G401.6 (cell line): Measurements from ENCODE around the gene PEA15.

Source experiments
- FAIRE-seq: peaks from 2 replicates; lab custom pipeline; 2012; peaks lifted over from hg19 to GRCh38; lab: Jason Lieb, UNC

The PEA15 gene

GRCh38 chr1:160205242-160206035 is at the start of gene PEA15:
Gene PEA15 (plus strand): TSS chr1:160205384. CDS start chr1:160211545, 6,161 bp downstream.
- FAIRE-seq = no peak

GRCh38 chr1:160156361-160156760 is 48.8 kb upstream of the PEA15 start:
- FAIRE-seq = no peak

- no peak for FAIRE-seq
Measured at GRCh38 chr1:160157174-160157573, 48.0 kb upstream of the PEA15 start.

GRCh38 chr1:160158031-160158430 is 47.2 kb upstream of the PEA15 start:
- FAIRE-seq = no peak

- no peak for FAIRE-seq
Measured at GRCh38 chr1:160158534-160158933, 46.6 kb upstream of the PEA15 start.

GRCh38 chr1:160159846-160160245 is 45.3 kb upstream of the PEA15 start:
- no peak for FAIRE-seq

GRCh38 chr1:160161965-160162705 is 43.0 kb upstream of the PEA15 start:
- no peak for FAIRE-seq

- no peak for FAIRE-seq
Measured at GRCh38 chr1:160162931-160163330, 42.3 kb upstream of the PEA15 start.

GRCh38 chr1:160163615-160164014 is 41.6 kb upstream of the PEA15 start:
- no peak for FAIRE-seq

- no peak for FAIRE-seq
Measured at GRCh38 chr1:160164121-160164520, 41.1 kb upstream of the PEA15 start.

- FAIRE-seq = no peak
Measured at GRCh38 chr1:160166166-160166868, 38.9 kb upstream of the PEA15 start.

GRCh38 chr1:160167056-160167455 is 38.1 kb upstream of the PEA15 start:
- no peak for FAIRE-seq

GRCh38 chr1:160167580-160167979 is 37.6 kb upstream of the PEA15 start:
- no peak for FAIRE-seq

- no peak for FAIRE-seq
Measured at GRCh38 chr1:160168016-160168415, 37.2 kb upstream of the PEA15 start.

- FAIRE-seq = no peak
Measured at GRCh38 chr1:160168609-160169369, 36.4 kb upstream of the PEA15 start.

GRCh38 chr1:160169553-160170399 is 35.4 kb upstream of the PEA15 start:
- no peak for FAIRE-seq

GRCh38 chr1:160171354-160171753 is 33.8 kb upstream of the PEA15 start:
- FAIRE-seq = no peak

- no peak for FAIRE-seq
Measured at GRCh38 chr1:160171980-160172379, 33.2 kb upstream of the PEA15 start.

GRCh38 chr1:160177231-160177630 is 28.0 kb upstream of the PEA15 start:
- no peak for FAIRE-seq

GRCh38 chr1:160177667-160178066 is 27.5 kb upstream of the PEA15 start:
- FAIRE-seq = no peak

GRCh38 chr1:160178731-160179130 is 26.5 kb upstream of the PEA15 start:
- FAIRE-seq = no peak
